CD4-positive, alpha-beta T cell treated with Interleukin-17A for 1 hour (primary cell): Measurements from ENCODE around the gene NRXN2.

Experiments used
- DNase-seq: peaks from one replicate; pipeline ENCODE4 v3.0.0-alpha.2; 2020

NRXN2 gene

DNA sequence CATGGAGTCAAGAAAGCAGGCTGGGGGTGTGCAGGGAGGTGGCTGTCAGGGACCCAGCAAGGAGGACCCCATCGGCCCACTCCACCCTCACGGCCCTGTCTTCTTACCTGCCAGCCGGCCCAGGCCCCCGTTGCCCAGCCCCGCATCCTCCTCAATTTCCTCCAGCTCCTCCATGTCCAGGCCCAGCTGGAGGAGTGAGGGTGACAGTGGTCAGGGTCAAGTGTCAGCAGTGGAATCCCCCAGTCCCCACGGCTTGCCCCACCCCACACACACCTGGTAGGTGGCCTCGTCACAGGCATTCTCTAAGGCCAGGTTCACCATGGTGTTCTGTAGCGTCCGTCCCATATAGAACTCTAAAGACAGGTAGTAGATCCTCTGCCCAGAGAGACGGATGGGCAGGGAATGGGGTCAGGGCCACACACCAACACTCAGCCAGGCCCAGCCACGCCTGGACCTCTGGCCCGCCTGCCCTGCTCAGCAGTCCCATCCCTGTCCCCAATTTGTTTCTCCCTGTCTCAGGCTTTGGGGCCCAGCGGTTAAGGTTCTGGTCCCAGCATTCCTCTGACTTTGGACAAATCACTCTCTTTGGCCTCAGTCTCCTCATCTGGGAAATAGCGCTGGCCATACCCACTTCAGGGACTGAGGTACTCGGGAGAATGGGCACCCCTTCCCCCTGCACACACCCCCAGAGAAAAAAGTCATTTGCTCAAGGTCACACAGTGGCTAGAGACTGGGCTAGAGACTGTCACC lies 35.5 kb upstream of the NRXN2 start:
- DNase-seq: no peak

DNA sequence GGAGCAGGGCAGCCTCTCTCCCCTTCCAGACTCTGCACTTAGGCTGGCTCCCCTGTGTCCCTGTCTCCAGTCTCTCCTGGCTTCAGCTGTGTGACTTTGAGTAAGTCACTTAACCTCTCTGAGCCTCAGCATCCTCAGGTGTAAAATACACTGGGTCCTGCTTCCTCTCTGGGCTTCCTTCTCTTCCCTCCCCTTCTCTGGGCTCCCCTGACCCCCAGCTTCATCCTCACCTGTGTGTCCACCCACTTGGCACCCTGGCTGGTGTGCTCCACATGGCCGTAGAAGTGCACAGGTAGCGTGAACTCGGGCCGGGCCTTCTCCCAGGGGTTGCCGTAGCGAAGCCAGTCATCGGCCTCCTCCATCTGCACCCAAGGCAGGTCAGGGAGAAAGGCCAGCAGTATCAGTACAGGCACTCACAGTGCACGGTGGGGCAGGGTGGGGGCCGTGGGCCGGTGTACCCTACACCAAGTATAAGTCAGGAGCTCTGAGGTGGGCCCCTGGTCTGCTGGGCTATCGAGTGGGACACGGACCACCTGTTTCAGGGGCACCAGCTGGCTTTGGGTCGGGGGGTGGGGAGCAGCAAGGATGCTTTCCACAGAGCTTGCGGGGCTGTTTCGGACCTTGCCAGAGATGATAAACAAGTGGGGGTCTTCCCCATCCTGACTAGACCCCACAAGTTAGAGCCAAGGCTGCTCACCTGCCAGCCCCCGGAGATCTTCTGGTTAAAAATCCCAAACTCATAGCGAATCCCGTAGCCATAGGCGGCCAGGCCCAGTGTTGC lies 34.7 kb upstream of the NRXN2 start:
- no peak for DNase-seq

DNA sequence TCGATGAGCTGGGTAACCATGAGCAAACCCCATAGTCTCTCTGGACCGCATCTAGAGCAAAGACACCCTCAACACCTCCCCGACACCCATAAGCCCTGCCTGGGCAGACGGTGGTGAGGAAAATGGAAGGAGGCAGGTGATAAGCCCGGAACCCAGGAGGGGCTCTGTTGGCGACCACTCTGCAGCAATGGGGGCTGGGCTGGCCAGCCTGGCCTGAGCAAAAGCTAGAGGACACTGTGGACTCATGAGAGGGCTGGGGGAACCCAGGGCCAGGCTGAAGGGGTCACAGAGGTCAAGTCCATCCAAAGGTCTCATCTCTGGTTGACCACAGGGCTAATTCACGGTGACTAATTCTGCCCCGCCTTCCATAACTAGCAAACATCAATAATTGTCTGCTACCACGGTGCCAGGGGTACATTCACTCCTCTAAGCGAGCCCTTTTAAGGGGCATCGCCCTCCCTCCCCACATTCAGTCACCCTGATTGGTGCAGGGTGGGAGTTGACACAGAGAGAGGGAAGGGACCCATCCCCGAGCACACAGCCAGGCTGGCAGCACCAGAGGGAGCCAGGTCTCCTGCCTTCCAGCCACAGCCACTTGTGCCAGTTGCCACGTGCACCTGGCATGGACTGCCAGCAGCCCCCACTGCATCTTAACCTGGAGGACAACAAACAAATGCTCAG lies 32.8 kb upstream of the NRXN2 start:
- peak; percentile 1 for DNase-seq

DNA sequence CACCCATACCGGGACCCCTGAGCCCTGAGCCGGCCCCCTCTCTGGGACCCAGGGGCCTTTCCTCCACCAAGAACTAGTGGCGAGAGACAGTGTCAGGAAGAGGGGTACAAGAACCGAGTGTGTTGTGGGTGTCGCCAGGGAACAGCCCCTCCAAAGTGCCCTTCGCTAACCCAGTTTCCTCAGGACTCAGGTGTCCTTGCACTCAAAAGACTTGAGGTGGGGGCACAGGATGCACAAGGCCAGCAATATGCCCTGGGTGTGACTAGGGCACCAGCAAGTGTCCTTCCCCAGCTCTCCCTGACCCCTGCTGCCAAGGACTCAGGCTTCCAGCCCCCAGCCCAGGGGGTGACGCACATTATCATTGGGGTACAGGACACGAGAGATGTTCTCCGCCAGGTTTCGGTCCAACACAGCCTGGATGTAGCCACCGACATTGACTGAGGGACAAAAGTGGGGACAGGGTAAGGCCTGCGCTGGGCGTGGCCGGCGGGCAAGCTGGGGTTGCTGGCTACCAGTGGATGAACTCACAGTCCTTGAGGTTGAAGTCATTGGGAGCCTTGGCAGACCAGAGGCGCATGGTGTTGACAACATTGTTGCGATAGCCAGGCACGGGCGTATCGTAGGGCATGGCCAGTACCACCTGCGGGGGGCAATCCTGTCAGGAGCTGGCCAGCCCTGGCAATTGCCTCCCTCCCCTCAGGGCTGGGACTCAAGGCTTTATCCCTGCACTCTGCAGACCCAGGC lies 32.1 kb upstream of the NRXN2 start:
- DNase-seq: no peak

DNA sequence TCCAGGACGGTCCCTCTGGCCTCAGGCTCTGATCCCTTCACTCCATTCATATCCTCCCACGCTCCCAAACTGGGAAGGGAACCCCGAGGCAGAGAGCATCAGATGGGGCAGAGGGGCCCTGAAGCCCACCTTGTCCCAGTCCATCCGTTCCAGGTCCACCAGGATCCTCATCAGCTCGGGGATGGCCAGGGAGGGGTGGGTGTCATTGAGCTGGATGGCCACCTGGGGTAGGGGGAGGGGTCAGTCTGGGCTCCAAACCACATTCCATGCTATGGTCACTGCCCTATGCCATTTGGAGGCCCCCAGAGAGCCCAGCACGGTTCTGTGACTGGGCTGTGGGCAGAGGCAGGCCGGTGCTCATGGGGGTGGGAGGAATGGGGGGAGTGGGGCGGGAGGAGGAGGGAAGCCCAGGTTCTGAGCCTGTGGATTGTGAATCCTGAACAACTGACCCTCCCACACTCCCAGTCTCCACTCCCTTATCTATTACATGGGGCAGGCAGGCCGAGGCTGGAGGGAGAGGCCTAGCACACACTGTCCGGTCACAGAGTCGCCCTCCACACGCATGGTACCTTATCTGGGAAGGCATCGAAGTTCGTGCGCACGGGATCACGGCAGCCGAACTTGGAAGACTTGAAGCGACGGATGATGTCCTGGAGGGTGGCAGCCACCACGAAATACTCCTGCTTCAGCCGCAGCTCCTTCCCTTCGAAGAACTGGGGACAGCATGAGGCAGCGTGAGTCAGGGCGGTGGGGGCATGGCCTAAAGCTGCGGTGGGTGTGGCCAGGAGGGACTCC lies 31.3 kb upstream of the NRXN2 start:
- no peak for DNase-seq

DNA sequence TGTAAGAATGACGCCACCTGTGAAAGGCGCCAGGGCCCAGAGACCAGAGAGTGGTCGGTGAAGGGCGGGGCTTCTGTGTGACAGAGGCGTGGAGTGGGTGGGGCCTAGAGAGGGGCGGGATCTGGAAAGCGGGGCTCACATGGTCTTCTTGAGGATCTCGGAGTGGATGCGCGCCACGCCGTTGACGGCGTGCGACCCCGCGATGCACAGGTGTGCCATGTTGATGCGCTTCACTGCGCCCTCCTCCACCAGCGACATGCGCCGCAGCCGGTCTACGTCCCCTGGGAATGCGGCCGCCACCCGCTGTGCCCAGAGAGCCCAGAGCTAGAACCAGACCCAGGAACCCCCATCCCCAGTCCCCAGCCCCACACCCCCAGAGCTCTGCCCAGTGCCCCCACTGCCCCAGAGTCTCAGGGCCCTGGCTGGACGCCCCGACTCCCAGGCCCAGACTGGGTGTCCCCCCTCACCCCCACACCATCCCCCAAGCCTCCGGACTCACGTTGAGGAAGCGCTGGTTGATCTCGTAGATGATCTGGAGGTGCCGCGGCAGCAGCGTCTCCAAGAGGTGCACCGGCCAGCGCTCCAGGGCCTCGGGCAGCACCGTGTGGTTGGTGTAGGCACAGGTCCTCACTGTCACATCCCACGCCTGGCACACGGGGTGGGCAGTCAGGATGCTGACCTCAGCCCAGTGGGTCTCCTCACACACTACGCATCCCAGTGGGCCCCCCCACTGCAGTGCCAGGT lies 30.6 kb upstream of the NRXN2 start:
- DNase-seq: no peak

DNA sequence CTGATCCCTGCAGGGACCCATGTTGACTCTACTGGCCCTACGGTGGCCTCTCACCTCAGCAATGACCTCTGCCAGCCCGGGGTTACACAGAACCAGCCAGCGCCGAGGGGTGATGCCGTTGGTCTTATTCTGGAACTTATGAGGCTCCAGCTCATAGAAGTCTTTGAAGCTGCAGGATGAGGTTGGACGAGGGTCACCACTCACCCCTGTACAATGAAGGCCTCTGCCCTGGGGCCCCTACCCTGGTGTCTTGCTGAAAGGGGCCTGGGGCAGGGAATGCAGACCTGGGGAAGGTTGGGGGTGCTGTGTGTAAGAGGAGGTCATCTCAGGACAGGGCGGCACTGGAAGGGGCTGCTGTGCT lies 30.0 kb upstream of the NRXN2 start:
- DNase-seq: no peak

DNA sequence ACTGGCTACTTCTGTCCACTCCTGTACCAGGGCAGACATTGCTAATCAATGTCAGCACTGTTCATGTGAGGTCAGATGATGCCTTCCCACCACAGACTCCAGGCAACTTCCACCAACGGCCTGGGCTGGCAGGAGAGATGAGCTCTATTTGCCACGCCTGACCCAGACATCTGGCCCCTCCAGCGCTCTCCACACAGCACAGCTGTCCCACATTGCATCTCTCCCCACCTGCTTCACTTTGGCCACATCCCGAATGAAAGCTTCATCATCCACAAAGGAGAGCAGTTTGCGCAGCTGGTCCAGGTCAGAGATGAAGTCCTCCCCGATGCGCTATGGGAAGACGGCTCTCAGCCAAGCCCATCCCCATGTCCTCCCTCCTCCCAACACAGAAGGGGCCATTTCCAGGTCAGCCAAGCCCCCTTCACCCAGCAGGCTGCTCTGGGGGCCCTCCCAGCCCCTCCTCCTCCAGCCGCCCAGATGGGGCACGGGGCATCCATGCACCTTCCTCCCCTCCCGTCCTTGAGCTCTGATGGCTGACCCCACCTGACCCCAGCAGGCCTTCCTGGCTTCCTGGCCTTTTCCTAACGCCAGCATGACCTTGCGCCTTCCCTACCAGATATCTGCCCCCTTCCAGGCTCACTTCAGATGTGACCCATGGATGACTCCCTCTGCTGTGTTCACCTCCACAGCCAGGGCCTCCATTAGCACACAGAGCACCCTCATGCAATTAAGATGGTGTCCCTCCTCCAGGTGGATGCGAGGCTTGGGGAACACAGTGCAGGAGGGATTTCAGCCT lies 29.4 kb upstream of the NRXN2 start:
- DNase-seq: no peak

DNA sequence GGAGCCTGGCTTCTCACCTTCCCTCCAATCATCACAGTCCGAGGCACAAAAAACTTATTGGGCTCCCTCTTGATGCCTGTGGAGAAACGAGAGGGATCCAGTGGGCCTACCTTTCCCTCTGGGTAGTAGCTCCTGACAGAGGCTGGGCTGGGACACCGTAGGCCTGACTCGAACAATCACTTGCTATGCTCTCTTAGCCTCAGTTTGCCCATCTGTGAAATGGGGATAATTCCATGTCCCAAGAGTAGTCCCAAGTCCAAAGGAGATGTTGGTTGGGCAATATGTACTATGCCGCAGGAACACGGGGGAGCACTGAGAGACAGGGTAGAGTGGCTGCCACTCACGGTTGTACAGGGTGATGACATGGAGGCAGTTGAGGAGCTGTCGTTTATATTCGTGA lies 28.6 kb upstream of the NRXN2 start:
- no peak for DNase-seq

DNA sequence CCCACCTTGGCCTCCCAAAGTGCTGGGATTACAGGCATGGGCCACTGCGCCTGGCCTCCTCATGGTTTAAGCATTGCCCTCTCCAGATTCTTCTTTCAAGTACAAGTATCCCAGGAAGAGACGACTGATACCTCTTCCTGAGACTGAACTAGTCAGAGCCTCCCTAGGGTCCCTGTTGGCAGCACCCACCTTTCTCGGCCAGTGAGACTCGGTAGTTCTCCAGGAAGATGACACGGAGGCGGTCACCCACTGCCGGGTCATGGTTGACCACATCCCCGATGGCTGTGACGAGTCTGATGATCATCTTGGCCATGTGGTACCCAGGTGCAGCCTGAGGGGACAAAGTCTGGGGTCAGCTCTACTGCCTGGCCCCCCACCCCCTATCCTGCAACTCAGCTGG lies 28.1 kb upstream of the NRXN2 start:
- no peak for DNase-seq

DNA sequence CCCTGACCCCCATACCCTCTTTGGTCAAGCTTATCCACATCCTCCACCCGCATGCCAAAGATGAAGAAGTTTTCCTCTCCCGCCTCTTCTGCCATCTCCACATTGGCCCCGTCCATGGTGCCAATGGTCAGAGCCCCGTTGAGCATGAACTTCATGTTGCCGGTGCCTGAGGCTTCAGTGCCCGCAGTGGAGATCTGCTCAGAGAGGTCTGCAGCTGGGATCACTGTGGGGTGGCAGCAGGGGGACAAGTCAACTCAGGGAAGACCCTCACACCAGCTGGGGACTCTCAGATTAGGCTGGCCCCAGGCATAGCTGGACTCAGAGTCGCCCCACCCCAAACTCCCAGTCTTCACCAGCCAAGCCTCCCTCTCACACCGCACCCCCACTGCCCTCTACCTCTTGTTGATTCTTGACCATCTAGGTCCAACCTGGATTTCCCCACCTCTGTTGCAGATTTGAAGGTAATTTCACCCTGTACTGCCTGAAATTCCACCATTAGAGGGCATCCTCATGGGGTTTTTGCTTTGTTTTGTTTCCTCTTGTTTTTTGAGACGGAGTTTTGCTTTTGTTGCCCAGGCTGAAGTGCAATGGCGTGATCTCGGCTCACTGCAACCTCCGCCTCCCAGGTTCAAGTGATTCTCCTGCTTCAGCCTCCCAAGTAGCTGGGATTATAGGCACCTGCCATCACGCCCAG lies 27.5 kb upstream of the NRXN2 start:
- DNase-seq: peak; percentile 51

DNA sequence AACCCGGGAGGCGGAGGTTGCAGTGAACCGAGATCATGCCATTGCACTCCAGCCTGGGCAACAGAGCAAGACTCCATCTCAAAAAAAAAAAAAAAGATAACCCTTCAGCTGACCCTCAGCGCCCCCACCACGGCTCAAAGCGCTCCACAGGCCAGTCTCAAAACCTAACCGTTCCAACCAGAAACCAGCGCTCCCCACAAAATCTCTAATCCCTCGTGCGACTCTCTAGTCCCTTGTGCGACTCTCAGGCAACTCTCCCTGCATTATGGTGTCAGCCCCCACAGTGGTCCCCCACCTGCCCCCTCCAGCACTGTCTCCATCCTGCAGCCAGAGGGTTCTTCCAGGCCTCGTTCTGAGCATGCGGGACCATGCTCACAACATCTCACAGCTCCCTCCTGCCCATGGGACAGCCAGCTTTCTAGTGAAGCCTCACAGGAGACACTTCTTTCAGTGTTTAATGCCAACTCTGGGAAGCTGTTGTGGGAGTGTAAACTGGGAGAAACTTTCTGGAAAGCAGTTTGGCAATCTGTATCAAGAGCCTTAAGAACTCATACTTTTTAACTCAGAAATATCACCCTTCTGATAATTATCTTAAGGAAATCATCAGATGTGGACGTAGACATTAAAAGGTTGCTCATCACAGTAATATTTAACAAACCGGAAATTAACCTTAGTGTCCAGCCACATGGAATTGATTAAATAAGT lies 25.1 kb upstream of the NRXN2 start:
- DNase-seq: no peak

DNA sequence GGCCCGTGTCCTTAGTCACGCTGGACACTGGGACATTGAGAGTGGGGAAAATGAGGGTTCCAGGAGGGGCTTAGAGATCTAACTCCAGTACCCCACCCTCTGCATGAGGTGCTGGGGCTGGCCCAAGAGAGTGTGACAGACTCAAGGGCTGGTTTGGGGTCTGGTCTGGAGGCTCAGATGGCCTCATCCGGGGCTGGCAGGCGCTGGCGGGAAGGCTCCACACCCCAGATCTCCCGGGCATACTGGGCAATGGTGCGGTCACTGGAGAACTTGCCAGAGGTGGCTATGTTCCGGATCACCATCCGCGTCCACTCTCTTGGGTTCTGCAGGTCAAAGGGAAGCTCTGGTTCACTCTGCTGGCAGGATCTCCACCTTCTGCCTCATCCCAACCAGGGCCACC lies 23.5 kb upstream of the NRXN2 start:
- no peak for DNase-seq

DNA sequence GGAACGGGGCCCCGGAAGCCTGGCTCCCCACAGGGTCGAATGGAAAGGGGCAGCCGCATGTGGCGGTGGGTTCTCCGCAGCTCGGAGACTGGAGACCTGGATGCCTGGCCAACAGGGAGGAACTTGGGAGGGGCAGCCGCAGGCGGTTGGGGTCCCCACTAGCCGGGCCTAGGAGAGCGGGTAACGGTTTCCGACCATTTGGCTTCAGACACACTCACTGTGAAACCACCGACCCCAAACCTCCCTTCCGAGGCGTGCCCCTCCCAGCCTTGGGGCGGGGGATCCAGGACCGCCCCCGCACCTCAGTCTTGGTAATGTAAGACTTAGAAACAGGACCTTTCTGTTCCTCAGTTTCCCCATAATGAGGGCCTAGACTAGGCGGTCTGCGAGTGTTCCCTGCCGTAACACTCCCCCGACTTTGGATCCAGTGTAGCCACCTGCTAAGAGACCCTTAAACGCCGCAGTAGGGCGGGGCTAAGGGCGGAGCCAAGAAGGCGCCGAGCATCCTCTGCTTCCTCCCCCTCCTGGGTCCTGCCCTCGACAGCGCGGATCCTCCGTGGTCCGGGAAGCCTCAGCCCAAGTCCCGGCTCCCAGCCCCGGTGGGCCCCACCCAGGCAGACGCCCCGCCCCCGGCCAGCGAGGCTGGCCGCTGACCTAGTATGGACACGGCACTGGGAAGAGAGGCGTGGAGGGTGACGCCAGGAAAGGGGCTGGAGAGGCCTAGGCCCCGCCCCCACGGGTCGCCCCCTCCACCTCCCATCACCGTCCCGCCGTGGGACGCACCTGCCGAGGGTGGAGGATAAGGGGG lies 22.7 kb upstream of the NRXN2 start:
- DNase-seq: peak; percentile 87

DNA sequence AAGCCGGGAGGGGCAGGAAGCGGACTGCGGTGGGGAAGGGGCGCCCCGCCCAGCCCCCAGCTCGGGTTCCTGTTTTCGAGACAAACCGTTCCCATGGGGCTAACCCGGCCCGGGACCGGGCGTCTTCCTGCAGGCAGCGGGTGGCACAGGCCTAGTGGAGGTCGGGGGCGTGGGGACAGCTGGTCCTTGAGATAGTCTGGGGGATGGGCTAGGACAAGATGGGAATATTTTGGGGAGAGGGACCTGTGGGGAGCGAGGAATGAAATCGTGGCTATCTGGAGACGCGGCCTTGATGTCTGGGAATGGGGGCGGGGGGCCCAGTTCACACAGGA lies 22.2 kb upstream of the NRXN2 start:
- DNase-seq: peak; percentile 92

DNA sequence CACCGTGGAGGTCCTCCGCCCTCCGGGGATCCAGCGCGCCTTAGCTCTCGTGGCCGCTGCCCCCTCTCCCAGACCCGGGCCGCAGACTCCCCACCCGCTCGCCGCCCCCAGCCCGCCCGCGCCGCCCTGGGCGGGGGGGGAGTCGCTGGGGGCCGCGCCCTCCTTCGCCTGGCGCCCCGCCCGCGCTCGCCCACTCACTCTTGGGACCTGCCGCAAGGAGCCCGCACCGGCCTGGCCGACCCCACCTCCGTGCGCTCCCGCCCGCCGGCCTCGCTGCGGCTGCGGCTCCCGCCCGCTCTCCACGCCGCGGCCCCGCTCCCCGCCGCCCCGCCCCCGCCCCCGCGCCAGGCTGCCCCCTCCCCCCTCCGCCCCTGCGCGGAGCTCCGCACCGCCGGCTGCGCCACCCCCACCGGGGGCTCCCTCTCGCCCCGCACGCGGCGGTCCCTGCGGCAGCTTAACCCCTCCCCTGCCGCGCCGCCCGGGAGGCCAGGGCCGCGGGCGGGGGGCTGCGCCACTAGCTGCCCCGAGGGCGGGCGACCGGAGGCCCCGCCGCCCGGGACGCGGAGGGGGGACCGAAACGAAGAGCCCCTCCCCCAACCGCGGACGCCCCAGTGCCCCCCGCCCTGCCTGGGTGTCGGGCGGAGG lies 21.7 kb upstream of the NRXN2 start:
- peak; percentile 53 for DNase-seq

DNA sequence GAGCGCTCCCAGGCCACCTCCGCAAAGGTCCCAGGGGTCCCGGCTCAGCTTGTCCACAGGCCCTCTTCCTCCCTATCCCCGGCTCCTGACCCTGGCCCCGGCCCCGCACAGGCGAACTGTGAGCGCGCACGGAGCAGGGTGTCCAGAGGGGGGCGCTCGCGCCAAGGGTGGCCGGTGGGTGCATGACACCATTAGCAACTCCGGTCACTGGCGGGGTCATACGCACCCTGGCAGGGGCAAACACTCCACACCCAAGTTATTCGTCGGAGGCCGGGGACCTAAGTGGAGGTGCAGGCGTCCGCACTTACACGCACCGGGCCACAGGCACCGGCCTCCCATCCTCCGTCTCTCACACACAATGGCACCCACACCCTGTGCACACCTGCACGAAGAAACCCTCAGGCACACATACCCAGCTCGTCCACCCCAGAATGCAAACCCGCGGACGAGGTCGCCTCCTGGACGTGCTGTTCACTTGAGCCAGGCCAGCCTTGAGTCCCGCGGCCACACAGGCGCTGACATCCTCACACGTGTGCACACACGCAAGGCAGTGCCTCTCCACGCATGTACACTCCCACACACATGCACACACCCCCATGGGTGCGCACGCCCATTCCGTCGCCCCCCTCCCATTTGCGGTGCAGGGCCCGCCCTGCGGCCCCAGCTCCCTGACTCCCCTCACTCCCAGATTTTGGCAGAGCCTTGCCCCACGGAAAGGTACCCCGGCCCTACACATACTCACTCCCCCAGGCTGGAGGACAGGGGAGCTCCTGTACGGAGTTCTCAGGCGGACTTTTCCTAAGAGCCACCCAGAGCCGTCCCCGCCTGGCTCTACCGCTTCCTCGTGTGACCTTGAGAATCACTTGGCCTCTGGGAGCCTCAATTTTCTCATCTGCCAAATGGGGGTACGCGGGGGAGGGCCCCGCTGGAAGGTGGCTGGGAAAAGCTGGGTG lies 20.9 kb upstream of the NRXN2 start, which contains the start of gene RASGRP2:
Gene RASGRP2, minus strand, starts transcription at position 552 of the 953 bp plus-strand sequence. CDS start 1,276 bp downstream, outside the sequence.
- DNase-seq: peak; percentile 88
